SK-N-SH (cell line): ENCODE results near the gene UBE2D2. TPM values are rescaled to one million over a fixed set of nuclear protein-coding genes. Genes with fewer than 3 reads are reported as not detected.

Experiments used
- CTCF ChIA-PET: fragments of 300-600, 350-600 bp; formaldehyde crosslinking; extraction: SDS; loops from one replicate; lab custom pipeline; 2021; lab: Yijun Ruan, JAX
- POLR2A ChIA-PET: fragments of 350-600 bp; sonication (Branson Sonifier 250); formaldehyde crosslinking; extraction: SDS; loops from one replicate; lab custom pipeline; 2020; ENCODE audit warnings: antibody characterized with exemption, inconsistent platforms; lab: Yijun Ruan, JAX
- DNase-seq: peaks from one replicate; pipeline ENCODE4 v3.0.0; 2012
- H2AFZ ChIP-seq: fragments of 200-600 bp; sonication (generic); 2 replicates; pipeline ENCODE4 v1.8.1; 2016; ENCODE audit warnings: antibody characterized with exemption, mild to moderate bottlenecking, low read depth
- H3F3A ChIP-seq: fragments of 200-600 bp; sonication (generic); replicated peaks from 2 replicates; pipeline ENCODE3; 2016; ENCODE audit warnings: antibody characterized with exemption, mild to moderate bottlenecking; ENCODE audit not compliant: insufficient read depth
- H3K27ac ChIP-seq, 2 experiments: fragments of 200-500 bp in 1 of 2; fragments of 200-600 bp in 1 of 2; sonication (Bioruptor generic) in 1 of 2; sonication (generic), shearing (Covaris generic) in 1 of 2; 2 replicates each; pipeline versions ENCODE4 v1.5.1 to v1.6.1; 2014 to 2016; ENCODE audit warnings: low read depth in 2 of 2, inconsistent platforms in 1 of 2, low read length in 1 of 2, mild to moderate bottlenecking in 1 of 2, mixed read lengths in 1 of 2
- H3K27me3 ChIP-seq: fragments of 200-600 bp; sonication (generic), shearing (Covaris generic); 2 replicates; pipeline ENCODE4 v1.6.1; 2016; ENCODE audit warnings: mixed run types; ENCODE audit not compliant: insufficient read depth
- H3K36me3 ChIP-seq, 2 experiments: fragments of 200-500 bp in 1 of 2; fragments of 200-600 bp in 1 of 2; sonication (Bioruptor generic) in 1 of 2; sonication (generic) in 1 of 2; replicated peaks in 1 of 2; 2 replicates each; pipeline versions ENCODE3 to v1.5.1; 2014 to 2016; ENCODE audit warnings: low read length in 1 of 2, mild to moderate bottlenecking in 1 of 2; ENCODE audit not compliant: insufficient read depth in 2 of 2, control insufficient read depth in 1 of 2
- H3K4me1 ChIP-seq, 2 experiments: fragments of 200-500 bp in 1 of 2; fragments of 200-600 bp in 1 of 2; sonication (Bioruptor generic) in 1 of 2; sonication (generic), shearing (Covaris generic) in 1 of 2; 2 replicates each; pipeline versions ENCODE4 v1.5.1 to v1.6.1; 2014 to 2016; ENCODE audit warnings: low read depth in 1 of 2, low read length in 1 of 2, mixed run types in 1 of 2; ENCODE audit not compliant: insufficient read depth in 2 of 2, control insufficient read depth in 1 of 2
- H3K4me2 ChIP-seq: fragments of 200-600 bp; sonication (generic), shearing (Covaris generic); 2 replicates; pipeline ENCODE4 v1.6.1; 2017; ENCODE audit warnings: mixed run types
- H3K4me3 ChIP-seq, 2 experiments: fragments of 200-500 bp in 1 of 2; fragments of 200-600 bp in 1 of 2; sonication (Bioruptor generic) in 1 of 2; sonication (generic), shearing (Covaris generic) in 1 of 2; 2 replicates each; pipeline versions ENCODE4 v1.5.1 to v1.8.1; 2014 to 2016; ENCODE audit warnings: low read depth in 2 of 2, inconsistent platforms in 1 of 2, low read length in 1 of 2, mild to moderate bottlenecking in 1 of 2, mixed read lengths in 1 of 2, moderate library complexity in 1 of 2
- H3K79me2 ChIP-seq: fragments of 200-600 bp; sonication (generic); 2 replicates; pipeline ENCODE4 v1.8.1; 2017; ENCODE audit warnings: mild to moderate bottlenecking; ENCODE audit not compliant: insufficient read depth
- H3K9ac ChIP-seq: fragments of 200-600 bp; sonication (generic); 2 replicates; pipeline ENCODE4 v1.6.1; 2017; ENCODE audit warnings: mixed run types
- H3K9me2 ChIP-seq: fragments of 200-600 bp; sonication (generic); 2 replicates; pipeline ENCODE4 v1.6.1; 2017; ENCODE audit warnings: mixed run types
- H3K9me3 ChIP-seq: fragments of 200-600 bp; sonication (generic); 2 replicates; pipeline ENCODE4 v1.6.1; 2017; ENCODE audit warnings: mixed run types, mild to moderate bottlenecking, moderate library complexity
- H4K20me1 ChIP-seq: fragments of 200-600 bp; sonication (generic); 2 replicates; pipeline ENCODE4 v1.6.1; 2017; ENCODE audit warnings: mild to moderate bottlenecking, mixed run types; ENCODE audit not compliant: insufficient read depth
- CHD2 ChIP-seq: fragments of 150-350 bp; IDR thresholded peaks from 2 replicates; pipeline ENCODE4 v1.6.1; 2018; ENCODE audit warnings: low read length; ENCODE audit not compliant: partially characterized antibody
- EP300 ChIP-seq, 2 experiments: IDR thresholded peaks; 2 replicates each; pipeline versions ENCODE4 v1.4.0 to v1.6.1; 2012; ENCODE audit warnings: borderline replicate concordance in 1 of 2, low read depth in 1 of 2, low read length in 1 of 2
- GABPA ChIP-seq: IDR thresholded peaks from 2 replicates; pipeline ENCODE4 v1.4.0; 2012; ENCODE audit warnings: low read depth, mild to moderate bottlenecking
- JUND ChIP-seq: IDR thresholded peaks from 2 replicates; pipeline ENCODE4 v1.4.0; 2012
- MEF2A ChIP-seq: IDR thresholded peaks from 2 replicates; pipeline ENCODE4 v1.4.0; 2012; ENCODE audit warnings: low read depth, borderline replicate concordance
- MXI1 ChIP-seq: IDR thresholded peaks from 2 replicates; pipeline ENCODE4 v1.6.1; 2012; ENCODE audit warnings: mild to moderate bottlenecking, low read depth, low read length, improper control_type of control experiment
- PBX3 ChIP-seq: IDR thresholded peaks from 2 replicates; pipeline ENCODE4; 2012
- RAD21 ChIP-seq: IDR thresholded peaks from 2 replicates; pipeline ENCODE4 v1.6.1; 2012; ENCODE audit warnings: mild to moderate bottlenecking, low read length
- RCOR1 ChIP-seq: fragments of 150-350 bp; IDR thresholded peaks from 2 replicates; pipeline ENCODE4 v1.6.1; 2017; ENCODE audit warnings: antibody characterized with exemption, low read length
- REST ChIP-seq: IDR thresholded peaks from 2 replicates; pipeline ENCODE4 v1.6.1; 2012; ENCODE audit warnings: mild to moderate bottlenecking, low read depth, low read length, moderate library complexity
- RFX5 ChIP-seq: IDR thresholded peaks from 2 replicates; pipeline ENCODE4 v1.6.1; 2012; ENCODE audit warnings: mild to moderate bottlenecking, improper control_type of control experiment, low read length
- SMC3 ChIP-seq: IDR thresholded peaks from 2 replicates; pipeline ENCODE4 v1.6.1; 2012; ENCODE audit warnings: low read depth, low read length, improper control_type of control experiment
- TAF1 ChIP-seq: IDR thresholded peaks from 2 replicates; pipeline ENCODE4 v1.6.1; 2012; ENCODE audit warnings: low read depth, mild to moderate bottlenecking, low read length, moderate library complexity, borderline replicate concordance
- TCF12 ChIP-seq: IDR thresholded peaks from 2 replicates; pipeline ENCODE4 v1.4.0; 2012
- YY1 ChIP-seq: IDR thresholded peaks from 2 replicates; pipeline ENCODE4 v1.4.0; 2012; ENCODE audit warnings: low read depth, mild to moderate bottlenecking
- ZBTB33 ChIP-seq: IDR thresholded peaks from 2 replicates; pipeline ENCODE4 v1.4.0; 2012; ENCODE audit warnings: low read depth, borderline replicate concordance
- WGBS: methylation state at CpG from one replicate; pipeline ENCODE4 v1.1.6; 2017; ENCODE audit warnings: low lambda C conversion rate; 5-methylcytosine and 5-hydroxymethylcytosine counted together
- polyA plus RNA-seq, 3 experiments: library from polyadenylated mRNA; depleted of rRNA; stranded (reverse); fragments of >200 nt; gene quantifications; 2 replicates each; pipeline ENCODE4 v1.2.3, GENCODE V29; 2012
- TF ChIP-seq, protein P1 (sequence below): IDR thresholded peaks from 2 replicates; pipeline ENCODE4 v1.4.0; 2012; ENCODE audit warnings: low read depth, borderline replicate concordance
- TF ChIP-seq, protein P2 (sequence below): fragments of 150-350 bp; IDR thresholded peaks from 2 replicates; pipeline ENCODE4 v1.6.1; 2017; ENCODE audit warnings: antibody characterized with exemption, low read length, low read depth, borderline replicate concordance
- TF ChIP-seq, protein P3 (sequence below): fragments of 200-600 bp; sonication (generic); IDR thresholded peaks from 2 replicates; pipeline ENCODE4 v1.6.1; 2017; ENCODE audit warnings: antibody characterized with exemption, mild to moderate bottlenecking, moderate library complexity

Gene UBE2D2
- polyA plus RNA-seq, 1 of the 3 experiments (the other 2 are of a cell fraction), result 24.5 TPM

DNA sequence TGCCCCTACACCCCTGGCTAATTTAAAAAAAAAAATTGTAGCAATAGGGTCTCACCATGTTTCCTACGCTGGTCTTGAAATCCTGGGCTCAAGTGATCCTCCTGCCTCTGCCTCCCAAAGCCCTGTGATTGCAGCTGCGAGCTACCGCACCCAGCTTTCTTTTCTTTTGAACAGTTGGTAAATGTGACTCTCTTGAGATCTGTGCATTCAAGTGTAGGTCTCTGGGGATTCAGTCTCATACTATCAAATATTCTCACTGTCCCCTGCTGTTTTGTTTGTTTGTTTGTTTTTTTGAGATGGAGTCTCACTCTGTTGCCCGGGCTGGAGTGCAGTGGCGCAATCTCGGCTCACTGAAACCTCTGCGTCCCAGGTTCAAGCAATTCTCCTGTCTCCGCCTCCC lies 44.7 kb downstream of the UBE2D2 start:
- no peak for TF ChIP-seq SMC3
- no peak for TF ChIP-seq EP300 (IDR thresholded peaks at IDR 0.05; ENCODE audit: borderline replicate concordance in 1 of 2, low read depth in 1 of 2, low read length in 1 of 2)
- no peak for TF ChIP-seq ZBTB33
- TF ChIP-seq TAF1, result no peak
- TF ChIP-seq, protein P1, sequence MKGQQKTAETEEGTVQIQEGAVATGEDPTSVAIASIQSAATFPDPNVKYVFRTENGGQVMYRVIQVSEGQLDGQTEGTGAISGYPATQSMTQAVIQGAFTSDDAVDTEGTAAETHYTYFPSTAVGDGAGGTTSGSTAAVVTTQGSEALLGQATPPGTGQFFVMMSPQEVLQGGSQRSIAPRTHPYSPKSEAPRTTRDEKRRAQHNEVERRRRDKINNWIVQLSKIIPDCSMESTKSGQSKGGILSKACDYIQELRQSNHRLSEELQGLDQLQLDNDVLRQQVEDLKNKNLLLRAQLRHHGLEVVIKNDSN, result no peak
- no peak for TF ChIP-seq YY1
- no peak for TF ChIP-seq JUND
- no peak for TF ChIP-seq RAD21
- no peak for TF ChIP-seq PBX3
- TF ChIP-seq, protein P2, sequence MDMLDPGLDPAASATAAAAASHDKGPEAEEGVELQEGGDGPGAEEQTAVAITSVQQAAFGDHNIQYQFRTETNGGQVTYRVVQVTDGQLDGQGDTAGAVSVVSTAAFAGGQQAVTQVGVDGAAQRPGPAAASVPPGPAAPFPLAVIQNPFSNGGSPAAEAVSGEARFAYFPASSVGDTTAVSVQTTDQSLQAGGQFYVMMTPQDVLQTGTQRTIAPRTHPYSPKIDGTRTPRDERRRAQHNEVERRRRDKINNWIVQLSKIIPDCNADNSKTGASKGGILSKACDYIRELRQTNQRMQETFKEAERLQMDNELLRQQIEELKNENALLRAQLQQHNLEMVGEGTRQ, result no peak
- no peak for TF ChIP-seq TCF12
- no peak for TF ChIP-seq RCOR1
- TF ChIP-seq, protein P3, sequence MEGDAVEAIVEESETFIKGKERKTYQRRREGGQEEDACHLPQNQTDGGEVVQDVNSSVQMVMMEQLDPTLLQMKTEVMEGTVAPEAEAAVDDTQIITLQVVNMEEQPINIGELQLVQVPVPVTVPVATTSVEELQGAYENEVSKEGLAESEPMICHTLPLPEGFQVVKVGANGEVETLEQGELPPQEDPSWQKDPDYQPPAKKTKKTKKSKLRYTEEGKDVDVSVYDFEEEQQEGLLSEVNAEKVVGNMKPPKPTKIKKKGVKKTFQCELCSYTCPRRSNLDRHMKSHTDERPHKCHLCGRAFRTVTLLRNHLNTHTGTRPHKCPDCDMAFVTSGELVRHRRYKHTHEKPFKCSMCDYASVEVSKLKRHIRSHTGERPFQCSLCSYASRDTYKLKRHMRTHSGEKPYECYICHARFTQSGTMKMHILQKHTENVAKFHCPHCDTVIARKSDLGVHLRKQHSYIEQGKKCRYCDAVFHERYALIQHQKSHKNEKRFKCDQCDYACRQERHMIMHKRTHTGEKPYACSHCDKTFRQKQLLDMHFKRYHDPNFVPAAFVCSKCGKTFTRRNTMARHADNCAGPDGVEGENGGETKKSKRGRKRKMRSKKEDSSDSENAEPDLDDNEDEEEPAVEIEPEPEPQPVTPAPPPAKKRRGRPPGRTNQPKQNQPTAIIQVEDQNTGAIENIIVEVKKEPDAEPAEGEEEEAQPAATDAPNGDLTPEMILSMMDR, result no peak
- no peak for TF ChIP-seq MXI1
- no peak for TF ChIP-seq CHD2
- TF ChIP-seq MEF2A, result no peak
- no peak for TF ChIP-seq REST
- TF ChIP-seq GABPA, result no peak
- no peak for TF ChIP-seq RFX5
- TF ChIP-seq, all 33 proteins: peak for 0
- WGBS, result 93% methylated on average over 8 of the region's 8 CpGs
- no peak overlapping the region for H3K9ac ChIP-seq
- no peak overlapping the region for H3K27ac ChIP-seq
- no peak overlapping the region for H3K4me3 ChIP-seq
- peaks cover 96% of the 10 kb centered on the region for H3K79me2 ChIP-seq
- H3K4me1 ChIP-seq, result no peaks in the 10 kb centered on the region
- H2AFZ ChIP-seq, result no peak overlapping the region
- H3K9me2 ChIP-seq, result no peaks in the 10 kb centered on the region
- H3K36me3 ChIP-seq, result peaks cover 4 to 45% of the 10 kb centered on the region in 2 experiments
- H3K4me2 ChIP-seq, result no peak overlapping the region
- POLR2A ChIA-PET, result no interaction called here
- CTCF ChIA-PET, result no interaction called here
- H4K20me1 ChIP-seq, result peaks cover 24% of the 10 kb centered on the region
- DNase-seq, result no peak
- H3K9me3 ChIP-seq, result no peaks in the 10 kb centered on the region
- H3K27me3 ChIP-seq, result no peaks in the 10 kb centered on the region
- H3F3A ChIP-seq, result peaks cover 12% of the 10 kb centered on the region
